ENCODE data around the gene ZDHHC8.

DNA sequence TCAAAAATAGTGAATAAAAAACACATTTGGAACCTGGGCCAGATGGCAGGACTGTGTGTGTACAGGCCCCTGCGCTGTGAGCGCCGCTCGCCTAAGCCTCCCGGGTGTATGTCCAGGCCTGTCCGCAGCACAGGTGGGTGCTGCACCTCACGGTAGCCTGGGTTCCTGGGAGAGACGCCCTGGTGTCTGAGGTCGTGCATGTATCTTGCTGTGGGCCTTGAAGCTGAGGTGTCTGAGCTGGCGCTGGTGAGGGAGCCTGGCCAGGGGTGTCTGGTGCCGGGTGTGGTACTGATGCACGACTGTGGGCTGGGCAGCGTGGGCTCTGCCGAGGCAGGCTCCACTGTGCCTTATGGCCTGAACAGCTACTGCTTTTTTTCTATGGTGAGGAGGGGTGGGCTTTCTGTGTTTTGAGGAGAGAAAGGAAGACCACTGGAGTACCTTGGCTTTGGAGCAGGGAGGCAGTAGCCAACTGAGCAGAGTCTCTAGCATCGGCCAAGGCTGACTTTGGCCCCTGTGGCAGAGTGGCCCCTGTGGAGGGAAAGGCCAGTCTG lies 4.2 kb upstream of the ZDHHC8 start:
- TF ChIP-seq, protein P1, sequence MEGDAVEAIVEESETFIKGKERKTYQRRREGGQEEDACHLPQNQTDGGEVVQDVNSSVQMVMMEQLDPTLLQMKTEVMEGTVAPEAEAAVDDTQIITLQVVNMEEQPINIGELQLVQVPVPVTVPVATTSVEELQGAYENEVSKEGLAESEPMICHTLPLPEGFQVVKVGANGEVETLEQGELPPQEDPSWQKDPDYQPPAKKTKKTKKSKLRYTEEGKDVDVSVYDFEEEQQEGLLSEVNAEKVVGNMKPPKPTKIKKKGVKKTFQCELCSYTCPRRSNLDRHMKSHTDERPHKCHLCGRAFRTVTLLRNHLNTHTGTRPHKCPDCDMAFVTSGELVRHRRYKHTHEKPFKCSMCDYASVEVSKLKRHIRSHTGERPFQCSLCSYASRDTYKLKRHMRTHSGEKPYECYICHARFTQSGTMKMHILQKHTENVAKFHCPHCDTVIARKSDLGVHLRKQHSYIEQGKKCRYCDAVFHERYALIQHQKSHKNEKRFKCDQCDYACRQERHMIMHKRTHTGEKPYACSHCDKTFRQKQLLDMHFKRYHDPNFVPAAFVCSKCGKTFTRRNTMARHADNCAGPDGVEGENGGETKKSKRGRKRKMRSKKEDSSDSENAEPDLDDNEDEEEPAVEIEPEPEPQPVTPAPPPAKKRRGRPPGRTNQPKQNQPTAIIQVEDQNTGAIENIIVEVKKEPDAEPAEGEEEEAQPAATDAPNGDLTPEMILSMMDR (IDR thresholded peaks at IDR 0.05; ENCODE audit: low read depth, low read length), result no peak
- TF ChIP-seq EZH2phosphoT487 (IDR thresholded peaks at IDR 0.05; ENCODE audit: low read depth), result no peak

Data from OCI-LY3 (cell line).